ENCODE data around the gene ZNF831.

- no peak for TF ChIP-seq MAX (IDR thresholded peaks at IDR 0.05)
- no peak for TF ChIP-seq USF1 (IDR thresholded peaks at IDR 0.05)
- TF ChIP-seq NFIC (IDR thresholded peaks at IDR 0.05): no peak
- no peak for TF ChIP-seq CEBPB (IDR thresholded peaks at IDR 0.05)
Measured at GRCh38 chr20:59165891-59166709, 2.5 kb downstream of the ZNF831 start.
